ENCODE measurements around the gene TRIM6. TPM values are rescaled to one million over a fixed set of nuclear protein-coding genes. Genes with fewer than 3 reads are reported as not detected.

The TRIM6 gene
- total and polyA plus RNA-seq, 9 of the 15 experiments (the other 6 are each of a cell fraction or from before 2014, with no cell fraction given): 5.0 to 11.8 (median 8.7) TPM

DNA sequence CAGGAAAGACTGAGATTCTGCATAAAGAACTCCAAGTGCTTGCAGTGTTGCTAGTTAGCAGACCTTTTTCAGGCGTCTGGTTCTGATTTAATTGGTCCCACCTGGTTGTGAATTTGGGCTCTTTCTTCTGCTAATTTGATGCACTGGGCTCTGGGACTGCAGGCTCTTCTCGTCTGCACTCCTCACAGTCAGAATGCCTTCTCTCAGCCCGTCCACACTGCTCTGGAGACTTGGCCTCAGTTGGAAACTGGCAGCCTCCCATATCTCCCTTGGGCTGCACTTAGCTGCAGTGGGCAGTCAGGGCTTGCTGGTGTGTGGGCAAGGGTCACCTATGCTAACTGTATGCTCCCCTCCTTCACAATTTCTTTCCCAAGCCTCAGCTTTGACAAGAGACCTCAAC lies 1.5 kb downstream of the TRIM6 start (continued):
- TF ChIP-seq RB1 (IDR thresholded peaks at IDR 0.05; ENCODE audit: low read depth): no peak
- TF ChIP-seq ZFPM2 (CRISPR knock-in tag; IDR thresholded peaks at IDR 0.05): no peak
- no peak for TF ChIP-seq PTBP1 (IDR thresholded peaks at IDR 0.05; ENCODE audit: low read depth, low read length)
- no peak for TF ChIP-seq ERF (CRISPR knock-in tag; IDR thresholded peaks at IDR 0.05)

DNA sequence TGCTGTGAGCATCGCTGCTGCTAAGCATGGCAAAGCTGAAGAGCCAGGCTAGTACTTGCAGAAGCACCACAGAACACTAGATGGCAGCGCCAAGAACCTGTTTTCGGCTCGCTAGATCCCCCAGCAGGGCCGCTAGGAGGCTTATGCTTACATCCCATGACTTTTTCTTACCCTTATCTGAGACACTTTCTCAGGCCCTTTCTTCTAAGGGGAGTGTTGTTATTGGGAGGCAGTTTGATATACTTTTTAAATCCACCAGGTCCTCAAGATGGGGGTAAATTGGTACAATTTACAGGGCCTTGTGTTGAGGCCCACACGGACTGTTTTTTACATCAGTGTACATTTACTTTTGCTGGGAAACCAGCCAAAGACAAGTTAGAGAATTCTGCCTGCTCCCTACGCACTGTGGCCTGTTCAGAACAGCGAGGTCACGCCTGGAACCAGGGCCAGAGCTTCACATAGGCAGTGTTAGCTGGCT lies 4.0 kb downstream of the TRIM6 start:
- Histone ChIP-seq H3K27me3 (ENCODE audit: control insufficient read depth in 2 of 2, insufficient read depth in 2 of 2, low read length in 2 of 2) (no peaks in the 10 kb centered on the region), H3K9me3 (replicated peaks; ENCODE audit: control insufficient read depth, insufficient read depth, low read depth, low read length) (no peaks in the 10 kb centered on the region), H4K20me1 (replicated peaks; ENCODE audit: control insufficient read depth, insufficient read depth, low read length) (no peaks in the 10 kb centered on the region), H3K9me1 (ENCODE audit: control insufficient read depth, insufficient read depth, low read length) (no peaks in the 10 kb centered on the region), H3K4me2 (ENCODE audit: insufficient read depth, low read length) (peak overlapping the region; percentile 29; the same call in 1 of the 2 replicates), H2AFZ (ENCODE audit: low read depth, low read length) (peak overlapping the region; percentile 73), H3K9ac (ENCODE audit: insufficient read depth in 1 of 2, low read depth in 2 of 2, low read length in 2 of 2) (peak overlapping the region; percentile 23 to 66; a peak in 2 of 4 replicates), H3K79me2 (ENCODE audit: control insufficient read depth, insufficient read depth, low read length) (peaks cover 7% of the 10 kb centered on the region; the same call in 2 of the 3 replicates), H3K4me3 (no peak overlapping the region), H3K27ac (ENCODE audit: extremely low read depth, low read depth, low read length) (peak overlapping the region; percentile 14; the same call in 2 of the 3 replicates), H3K4me1 (replicated peaks in 1 of 2; ENCODE audit: control insufficient read depth in 2 of 2, insufficient read depth in 2 of 2, low read length in 2 of 2) (peaks cover 13 to 18% of the 10 kb centered on the region in 2 experiments; a peak in 4 of 5 replicates), H3K36me3 (ENCODE audit: control insufficient read depth, insufficient read depth, low read length) (peaks cover 5% of the 10 kb centered on the region; the same call in 2 of the 3 replicates)
- intact Hi-C loops (cut with micrococcal nuclease) (loop anchor here (1.0 to 5.0 kb wide), 2 partner anchors 87 to 208 kb away; partner anchors contain the start of genes OR52N2, TRIM22 and TRIM5), in situ Hi-C loops (cut with MboI) (loop anchor here (10.0 kb wide), 1 partner anchor 284 kb away; the partner anchor contains the start of gene OR52E4)
- WGBS (ENCODE audit: insufficient coverage, low coverage, missing lambda C conversion rate): 15% methylated on average over 9 of the region's 9 CpGs
- CTCF ChIA-PET (ENCODE audit: low intra/inter-chr PET ratio): interaction anchor here (1.1 kb wide), 1 partner anchor 85 kb away, joined by 5 read pairs; the partner anchor contains the start of gene TRIM5
- FAIRE-seq: peak; percentile 83
- POLR2A ChIA-PET: interaction anchor here (1.0 to 1.8 kb wide), 4 partner anchors 9 to 95 kb away, joined by 3 to 8 read pairs (median 4); no protein-coding TSS in a partner anchor
- peak; percentile 85 for ATAC-seq
- DNase-seq (ENCODE audit: extremely low read depth in 1 of 4, low spot score in 3 of 4): peak; percentile 45 to 91 (median 59)
- BruUV-seq (replicated peaks): no TSS peak
- TF ChIP-seq, protein P1, sequence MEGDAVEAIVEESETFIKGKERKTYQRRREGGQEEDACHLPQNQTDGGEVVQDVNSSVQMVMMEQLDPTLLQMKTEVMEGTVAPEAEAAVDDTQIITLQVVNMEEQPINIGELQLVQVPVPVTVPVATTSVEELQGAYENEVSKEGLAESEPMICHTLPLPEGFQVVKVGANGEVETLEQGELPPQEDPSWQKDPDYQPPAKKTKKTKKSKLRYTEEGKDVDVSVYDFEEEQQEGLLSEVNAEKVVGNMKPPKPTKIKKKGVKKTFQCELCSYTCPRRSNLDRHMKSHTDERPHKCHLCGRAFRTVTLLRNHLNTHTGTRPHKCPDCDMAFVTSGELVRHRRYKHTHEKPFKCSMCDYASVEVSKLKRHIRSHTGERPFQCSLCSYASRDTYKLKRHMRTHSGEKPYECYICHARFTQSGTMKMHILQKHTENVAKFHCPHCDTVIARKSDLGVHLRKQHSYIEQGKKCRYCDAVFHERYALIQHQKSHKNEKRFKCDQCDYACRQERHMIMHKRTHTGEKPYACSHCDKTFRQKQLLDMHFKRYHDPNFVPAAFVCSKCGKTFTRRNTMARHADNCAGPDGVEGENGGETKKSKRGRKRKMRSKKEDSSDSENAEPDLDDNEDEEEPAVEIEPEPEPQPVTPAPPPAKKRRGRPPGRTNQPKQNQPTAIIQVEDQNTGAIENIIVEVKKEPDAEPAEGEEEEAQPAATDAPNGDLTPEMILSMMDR (IDR thresholded peaks at IDR 0.05 in 2 of 3, conservative IDR thresholded peaks at IDR 0.05 in 1 of 3; ENCODE audit: insufficient read depth in 2 of 3, low read depth in 1 of 3, low read length in 3 of 3): peak; percentile 91 to 99 (median 99)
- TF ChIP-seq, protein P2, sequence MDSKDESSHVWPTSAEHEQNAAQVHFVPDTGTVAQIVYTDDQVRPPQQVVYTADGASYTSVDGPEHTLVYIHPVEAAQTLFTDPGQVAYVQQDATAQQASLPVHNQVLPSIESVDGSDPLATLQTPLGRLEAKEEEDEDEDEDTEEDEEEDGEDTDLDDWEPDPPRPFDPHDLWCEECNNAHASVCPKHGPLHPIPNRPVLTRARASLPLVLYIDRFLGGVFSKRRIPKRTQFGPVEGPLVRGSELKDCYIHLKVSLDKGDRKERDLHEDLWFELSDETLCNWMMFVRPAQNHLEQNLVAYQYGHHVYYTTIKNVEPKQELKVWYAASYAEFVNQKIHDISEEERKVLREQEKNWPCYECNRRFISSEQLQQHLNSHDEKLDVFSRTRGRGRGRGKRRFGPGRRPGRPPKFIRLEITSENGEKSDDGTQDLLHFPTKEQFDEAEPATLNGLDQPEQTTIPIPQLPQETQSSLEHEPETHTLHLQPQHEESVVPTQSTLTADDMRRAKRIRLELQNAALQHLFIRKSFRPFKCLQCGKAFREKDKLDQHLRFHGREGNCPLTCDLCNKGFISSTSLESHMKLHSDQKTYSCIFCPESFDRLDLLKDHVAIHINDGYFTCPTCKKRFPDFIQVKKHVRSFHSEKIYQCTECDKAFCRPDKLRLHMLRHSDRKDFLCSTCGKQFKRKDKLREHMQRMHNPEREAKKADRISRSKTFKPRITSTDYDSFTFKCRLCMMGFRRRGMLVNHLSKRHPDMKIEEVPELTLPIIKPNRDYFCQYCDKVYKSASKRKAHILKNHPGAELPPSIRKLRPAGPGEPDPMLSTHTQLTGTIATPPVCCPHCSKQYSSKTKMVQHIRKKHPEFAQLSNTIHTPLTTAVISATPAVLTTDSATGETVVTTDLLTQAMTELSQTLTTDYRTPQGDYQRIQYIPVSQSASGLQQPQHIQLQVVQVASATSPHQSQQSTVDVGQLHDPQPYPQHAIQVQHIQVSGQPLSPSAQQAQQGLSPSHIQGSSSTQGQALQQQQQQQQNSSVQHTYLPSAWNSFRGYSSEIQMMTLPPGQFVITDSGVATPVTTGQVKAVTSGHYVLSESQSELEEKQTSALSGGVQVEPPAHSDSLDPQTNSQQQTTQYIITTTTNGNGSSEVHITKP (IDR thresholded peaks at IDR 0.05; ENCODE audit: partially characterized antibody): peak; percentile 72
- TF ChIP-seq, protein P3, sequence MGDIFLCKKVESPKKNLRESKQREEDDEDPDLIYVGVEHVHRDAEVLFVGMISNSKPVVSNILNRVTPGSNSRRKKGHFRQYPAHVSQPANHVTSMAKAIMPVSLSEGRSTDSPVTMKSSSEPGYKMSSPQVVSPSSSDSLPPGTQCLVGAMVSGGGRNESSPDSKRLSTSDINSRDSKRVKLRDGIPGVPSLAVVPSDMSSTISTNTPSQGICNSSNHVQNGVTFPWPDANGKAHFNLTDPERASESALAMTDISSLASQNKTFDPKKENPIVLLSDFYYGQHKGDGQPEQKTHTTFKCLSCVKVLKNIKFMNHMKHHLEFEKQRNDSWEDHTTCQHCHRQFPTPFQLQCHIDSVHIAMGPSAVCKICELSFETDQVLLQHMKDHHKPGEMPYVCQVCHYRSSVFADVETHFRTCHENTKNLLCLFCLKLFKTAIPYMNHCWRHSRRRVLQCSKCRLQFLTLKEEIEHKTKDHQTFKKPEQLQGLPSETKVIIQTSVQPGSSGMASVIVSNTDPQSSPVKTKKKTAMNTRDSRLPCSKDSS (IDR thresholded peaks at IDR 0.05; ENCODE audit: low read depth, partially characterized antibody): no peak
- 0 out of 4 replicates have a peak, but pooled peaks of 1 of the 2 experiments have one; percentile 24 for TF ChIP-seq MAZ (CRISPR knock-in tag; conservative IDR thresholded peaks at IDR 0.05 in 1 of 2, IDR thresholded peaks at IDR 0.05 in 1 of 2)
- TF ChIP-seq, protein P4, sequence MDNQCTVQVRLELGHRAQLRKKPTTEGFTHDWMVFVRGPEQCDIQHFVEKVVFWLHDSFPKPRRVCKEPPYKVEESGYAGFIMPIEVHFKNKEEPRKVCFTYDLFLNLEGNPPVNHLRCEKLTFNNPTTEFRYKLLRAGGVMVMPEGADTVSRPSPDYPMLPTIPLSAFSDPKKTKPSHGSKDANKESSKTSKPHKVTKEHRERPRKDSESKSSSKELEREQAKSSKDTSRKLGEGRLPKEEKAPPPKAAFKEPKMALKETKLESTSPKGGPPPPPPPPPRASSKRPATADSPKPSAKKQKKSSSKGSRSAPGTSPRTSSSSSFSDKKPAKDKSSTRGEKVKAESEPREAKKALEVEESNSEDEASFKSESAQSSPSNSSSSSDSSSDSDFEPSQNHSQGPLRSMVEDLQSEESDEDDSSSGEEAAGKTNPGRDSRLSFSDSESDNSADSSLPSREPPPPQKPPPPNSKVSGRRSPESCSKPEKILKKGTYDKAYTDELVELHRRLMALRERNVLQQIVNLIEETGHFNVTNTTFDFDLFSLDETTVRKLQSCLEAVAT (IDR thresholded peaks at IDR 0.05): no peak
